NCI-H146 treated with DMSO at 0.1 percent for 48 hours (cell line): ENCODE data around the gene TUBA3E.
"Not testable (repeated sequence)": the region's sequence is repeated elsewhere in the genome, so short reads cannot be mapped to it uniquely, and the experiment has no call there.

ENCODE experiments used
- DNase-seq: peaks from one replicate; lab custom pipeline; 2025; ENCODE audit not compliant: unreplicated experiment; lab: John Stamatoyannopoulos, UW

The TUBA3E gene

GRCh38 chr2:130192451-130192850 lies 5.8 kb downstream of the TUBA3E start:
- not testable (repeated sequence) for DNase-seq

GRCh38 chr2:130191319-130191718 lies 6.9 kb downstream of the TUBA3E start:
- DNase-seq: not testable (repeated sequence)

- no peak for DNase-seq
Observed at GRCh38 chr2:130190237-130190636, 8.0 kb downstream of the TUBA3E start.

- not testable (repeated sequence) for DNase-seq
Observed at GRCh38 chr2:130188958-130189357, 9.3 kb downstream of the TUBA3E start.

- DNase-seq: not testable (repeated sequence)
Observed at GRCh38 chr2:130187859-130188792, 10.1 kb downstream of the TUBA3E start.

GRCh38 chr2:130187268-130187667 lies 11.0 kb downstream of the TUBA3E start:
- no peak for DNase-seq

GRCh38 chr2:130186391-130186790 lies 11.8 kb downstream of the TUBA3E start:
- no peak for DNase-seq

GRCh38 chr2:130185896-130186295 lies 12.3 kb downstream of the TUBA3E start:
- no peak for DNase-seq

- no peak for DNase-seq
Observed at GRCh38 chr2:130185436-130185835, 12.8 kb downstream of the TUBA3E start.

- DNase-seq: no peak
Observed at GRCh38 chr2:130183512-130184373, 14.5 kb downstream of the TUBA3E start.

GRCh38 chr2:130182826-130183511 lies 15.3 kb downstream of the TUBA3E start:
- DNase-seq: not testable (repeated sequence)

GRCh38 chr2:130181880-130182682 lies 16.2 kb downstream of the TUBA3E start, which contains the start of gene MZT2B:
Gene MZT2B, plus strand, starts transcription at chr2:130182262. Its CDS starts 21 bp downstream, at chr2:130182283.
- DNase-seq: peak; percentile 73

- DNase-seq: peak; percentile 96
Observed at GRCh38 chr2:130181325-130181879, 16.8 kb downstream of the TUBA3E start, which contains the start of gene SMPD4. Gene SMPD4, minus strand, starts transcription at chr2:130181602. Its CDS starts 5,010 bp downstream, at chr2:130176592.

- DNase-seq: not testable (repeated sequence)
Observed at GRCh38 chr2:130180404-130181324, 17.6 kb downstream of the TUBA3E start.

GRCh38 chr2:130174866-130175265 lies 23.4 kb downstream of the TUBA3E start:
- DNase-seq: not testable (repeated sequence)

- no peak for DNase-seq
Observed at GRCh38 chr2:130169896-130170295, 28.3 kb downstream of the TUBA3E start.

GRCh38 chr2:130169163-130169562 lies 29.1 kb downstream of the TUBA3E start:
- not testable (repeated sequence) for DNase-seq

GRCh38 chr2:130166611-130167010 lies 31.6 kb downstream of the TUBA3E start:
- not testable (repeated sequence) for DNase-seq
